Osteoblast (primary cell): Measurements from ENCODE around the gene PCSK9. TPM values are rescaled to one million over a fixed set of nuclear protein-coding genes. Genes with fewer than 3 reads are reported as not detected.

Experiments
- total RNA-seq: library from RNA; depleted of rRNA; stranded (reverse); fragments of >200 nt; gene quantifications from 2 replicates; pipeline ENCODE4 v1.2.3, GENCODE V29; 2012

PCSK9 gene
- total RNA-seq, 1 donor: 6.5 TPM

Other genes starting within 250 kb of the PCSK9 start
- not detected in 2 replicates for gene TTC22, start 238.2 kb upstream of the PCSK9 start, total RNA-seq
- gene DHCR24, start 152.4 kb upstream of the PCSK9 start, total RNA-seq: 151 and 168 TPM in 2 replicates
- not detected in 2 replicates for gene TMEM61, start 58.9 kb upstream of the PCSK9 start, total RNA-seq
- gene BSND, start 40.6 kb upstream of the PCSK9 start, total RNA-seq: not detected in 2 replicates
- gene USP24, start 175.8 kb downstream of the PCSK9 start, total RNA-seq: 40.7 and 43.1 TPM in 2 replicates